Astrocyte (in vitro differentiated cells and primary cell): ENCODE results near the gene ST8SIA3.

ENCODE experiments used
- EZH2 ChIP-seq: IDR thresholded peaks from 2 replicates; pipeline ENCODE4 v1.6.1; 2012; ENCODE audit warnings: mild to moderate bottlenecking, low read length, inconsistent platforms; ENCODE audit not compliant: insufficient read depth
- TF ChIP-seq, protein P1 (sequence below): IDR thresholded peaks from 2 replicates; pipeline ENCODE4 v1.5.1; 2011; ENCODE audit warnings: low read depth, mild to moderate bottlenecking, inconsistent platforms, low read length, moderate library complexity; ENCODE audit not compliant: insufficient read depth

DNA sequence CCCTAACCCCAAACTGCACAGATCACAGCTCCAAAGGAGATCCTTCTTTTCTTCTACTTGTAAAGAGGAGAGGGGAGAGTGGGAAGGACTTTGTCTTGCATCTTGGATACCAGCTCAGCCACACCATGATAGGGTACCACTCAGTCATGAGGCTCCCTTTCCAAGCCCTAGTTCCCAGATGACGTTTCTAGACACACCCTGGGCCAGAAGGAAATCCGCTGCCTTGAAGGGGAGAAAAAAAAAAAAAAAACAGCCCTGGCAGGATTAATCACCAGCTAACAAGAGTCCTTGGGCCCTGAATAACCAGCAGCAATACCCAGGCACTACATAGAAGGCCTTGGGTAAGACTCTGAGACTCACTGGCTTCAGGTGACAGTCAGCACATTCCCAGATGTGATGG lies 36.9 kb downstream of the ST8SIA3 start:
- TF ChIP-seq, protein P1, sequence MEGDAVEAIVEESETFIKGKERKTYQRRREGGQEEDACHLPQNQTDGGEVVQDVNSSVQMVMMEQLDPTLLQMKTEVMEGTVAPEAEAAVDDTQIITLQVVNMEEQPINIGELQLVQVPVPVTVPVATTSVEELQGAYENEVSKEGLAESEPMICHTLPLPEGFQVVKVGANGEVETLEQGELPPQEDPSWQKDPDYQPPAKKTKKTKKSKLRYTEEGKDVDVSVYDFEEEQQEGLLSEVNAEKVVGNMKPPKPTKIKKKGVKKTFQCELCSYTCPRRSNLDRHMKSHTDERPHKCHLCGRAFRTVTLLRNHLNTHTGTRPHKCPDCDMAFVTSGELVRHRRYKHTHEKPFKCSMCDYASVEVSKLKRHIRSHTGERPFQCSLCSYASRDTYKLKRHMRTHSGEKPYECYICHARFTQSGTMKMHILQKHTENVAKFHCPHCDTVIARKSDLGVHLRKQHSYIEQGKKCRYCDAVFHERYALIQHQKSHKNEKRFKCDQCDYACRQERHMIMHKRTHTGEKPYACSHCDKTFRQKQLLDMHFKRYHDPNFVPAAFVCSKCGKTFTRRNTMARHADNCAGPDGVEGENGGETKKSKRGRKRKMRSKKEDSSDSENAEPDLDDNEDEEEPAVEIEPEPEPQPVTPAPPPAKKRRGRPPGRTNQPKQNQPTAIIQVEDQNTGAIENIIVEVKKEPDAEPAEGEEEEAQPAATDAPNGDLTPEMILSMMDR = no peak
- no peak for TF ChIP-seq EZH2
